HCT116 (cell line): Measurements from ENCODE around the gene F2RL2. TPM values are rescaled to one million over a fixed set of nuclear protein-coding genes. Genes with fewer than 3 reads are reported as not detected.

Source experiments
- ATAC-seq: fragments of 200-7000 bp; cut with Tn5 transposase; 2 replicates; pipeline ENCODE4 v1.9.1; 2020; ENCODE audit warnings: mild to moderate bottlenecking, moderate library complexity
- BruUV-seq: library from RNA; stranded (reverse); fragments of 400-500 nt; replicated peaks from 2 replicates; lab custom pipeline; 2021; lab: Mats Ljungman, UMichigan
- CTCF ChIA-PET: fragments of 300-600 bp; sonication (Branson Sonifier 250); formaldehyde crosslinking; loops from one replicate; lab custom pipeline; 2021; ENCODE audit warnings: antibody characterized with exemption; lab: Charles Lee
- POLR2A ChIA-PET: fragments of 300-600, 350-600 bp; sonication (Branson Sonifier 250); formaldehyde crosslinking; loops from one replicate; lab custom pipeline; 2021; ENCODE audit warnings: antibody characterized with exemption; lab: Charles Lee
- RAD21 ChIA-PET, 2 experiments: fragments of 300-600 bp; sonication (Branson Sonifier 250); formaldehyde crosslinking; loops; one replicate each; lab custom pipeline; 2023; ENCODE audit warnings: low total read pairs in 2 of 2; ENCODE audit not compliant: uncharacterized antibody in 2 of 2, unreplicated experiment in 2 of 2, low non-redundant PET in 1 of 2; lab: Charles Lee
- DNase-seq: peaks from one replicate; pipeline ENCODE4 v3.0.0-alpha.2; 2010; ENCODE audit warnings: low read depth, low spot score
- H2AFZ ChIP-seq: fragments of 200-600 bp; shearing (Covaris generic), sonication (generic); 2 replicates; pipeline ENCODE4 v1.6.1; 2017; ENCODE audit warnings: low read depth, mixed run types, mixed read lengths, antibody characterized with exemption, low read length; ENCODE audit not compliant: poor library complexity, severe bottlenecking
- H3K27ac ChIP-seq: 2 replicates; pipeline ENCODE4 v1.5.1; 2012; ENCODE audit warnings: low read depth, low read length
- H3K27me3 ChIP-seq: fragments of 200-600 bp; sonication (generic); 2 replicates; pipeline ENCODE4 v1.6.1; 2016; ENCODE audit warnings: mixed run types, low read length, mixed read lengths; ENCODE audit not compliant: insufficient read depth
- H3K36me3 ChIP-seq, 2 experiments: fragments of 200-500 bp in 1 of 2; fragments of 200-600 bp in 1 of 2; sonication (Bioruptor generic) in 1 of 2; sonication (generic) in 1 of 2; 2 replicates each; pipeline versions ENCODE4 v1.5.1 to v1.6.1; 2014 to 2016; ENCODE audit warnings: low read length in 2 of 2, inconsistent platforms in 1 of 2, mixed read lengths in 1 of 2, mixed run types in 1 of 2; ENCODE audit not compliant: insufficient read depth in 2 of 2, control insufficient read depth in 1 of 2
- H3K4me1 ChIP-seq, 2 experiments: fragments of 200-600 bp in 1 of 2; sonication (generic) in 1 of 2; 2 replicates each; pipeline versions ENCODE4 v1.5.1 to v1.6.1; 2012 to 2017; ENCODE audit warnings: low read length in 2 of 2, inconsistent platforms in 1 of 2, mild to moderate bottlenecking in 1 of 2, mixed read lengths in 1 of 2, mixed run types in 1 of 2, moderate library complexity in 1 of 2; ENCODE audit not compliant: insufficient read depth in 2 of 2, control insufficient read depth in 1 of 2
- H3K4me2 ChIP-seq: fragments of 200-600 bp; sonication (generic); 2 replicates; pipeline ENCODE4 v1.6.1; 2017; ENCODE audit warnings: mixed run types, low read length, mixed read lengths
- H3K4me3 ChIP-seq, 2 experiments: fragments of 200-600 bp in 1 of 2; sonication (generic) in 1 of 2; replicated peaks in 1 of 2; 2 replicates each; pipeline ENCODE4 v1.5.1; 2011 to 2016; ENCODE audit warnings: low read length in 2 of 2, control low read depth in 1 of 2, low read depth in 1 of 2, mild to moderate bottlenecking in 1 of 2, mixed read lengths in 1 of 2, mixed run types in 1 of 2
- H3K79me2 ChIP-seq: fragments of 200-600 bp; sonication (generic); 2 replicates; pipeline ENCODE4 v1.6.1; 2017; ENCODE audit warnings: mild to moderate bottlenecking, mixed run types, low read length, moderate library complexity, mixed read lengths; ENCODE audit not compliant: insufficient read depth
- H3K9ac ChIP-seq: fragments of 200-600 bp; sonication (generic); 2 replicates; pipeline ENCODE4 v1.6.1; 2016; ENCODE audit warnings: low read length, mixed read lengths
- H3K9me2 ChIP-seq: fragments of 200-600 bp; sonication (generic), shearing (Covaris generic); 2 replicates; pipeline ENCODE4 v1.6.1; 2017; ENCODE audit warnings: mixed run types, mild to moderate bottlenecking, moderate library complexity; ENCODE audit not compliant: insufficient read depth
- H3K9me3 ChIP-seq, 2 experiments: fragments of 200-500 bp in 1 of 2; fragments of 200-600 bp in 1 of 2; sonication (Bioruptor generic) in 1 of 2; sonication (generic) in 1 of 2; 2 replicates each; pipeline ENCODE4 v1.6.1; 2014 to 2017; ENCODE audit warnings: low read length in 2 of 2, mixed read lengths in 2 of 2, inconsistent platforms in 1 of 2, low read depth in 1 of 2, mild to moderate bottlenecking in 1 of 2, mixed run types in 1 of 2, moderate library complexity in 1 of 2; ENCODE audit not compliant: control insufficient read depth in 1 of 2, insufficient read depth in 1 of 2
- H4K20me1 ChIP-seq: fragments of 200-600 bp; sonication (generic), shearing (Covaris generic); 2 replicates; pipeline ENCODE4 v1.6.1; 2017; ENCODE audit warnings: mixed run types, mild to moderate bottlenecking, moderate library complexity; ENCODE audit not compliant: insufficient read depth
- CEBPB ChIP-seq: IDR thresholded peaks from 2 replicates; pipeline ENCODE4 v1.6.1; 2012; ENCODE audit warnings: low read depth
- EGR1 ChIP-seq: IDR thresholded peaks from 2 replicates; pipeline ENCODE4 v1.6.1; 2012; ENCODE audit warnings: low read depth
- EZH2 ChIP-seq: fragments of 200-600 bp; sonication (generic); IDR thresholded peaks from 2 replicates; pipeline ENCODE4 v1.6.1; 2017; ENCODE audit warnings: antibody characterized with exemption, mixed run types
- EZH2phosphoT487 ChIP-seq: fragments of 200-600 bp; IDR thresholded peaks from 2 replicates; pipeline ENCODE4 v1.6.1; 2018; ENCODE audit warnings: antibody characterized with exemption, borderline replicate concordance
- FOSL1 ChIP-seq: IDR thresholded peaks from 2 replicates; pipeline ENCODE4 v1.6.1; 2012; ENCODE audit warnings: low read depth
- JUND ChIP-seq: IDR thresholded peaks from 2 replicates; pipeline ENCODE4 v1.6.1; 2012
- POLR2AphosphoS5 ChIP-seq: IDR thresholded peaks from 2 replicates; pipeline ENCODE4 v1.6.1; 2011; ENCODE audit warnings: mild to moderate bottlenecking, low read depth, low read length, moderate library complexity
- SRF ChIP-seq: IDR thresholded peaks from 2 replicates; pipeline ENCODE4 v1.6.1; 2012; ENCODE audit warnings: low read depth
- TCF7L2 ChIP-seq: IDR thresholded peaks from 2 replicates; pipeline ENCODE4 v1.7.0; 2011; ENCODE audit warnings: borderline replicate concordance, inconsistent platforms; ENCODE audit not compliant: insufficient read depth, insufficient read length; ENCODE audit errors: extremely low read depth
- YY1 ChIP-seq: IDR thresholded peaks from 2 replicates; pipeline ENCODE4 v1.6.1; 2011; ENCODE audit warnings: low read length, low read depth, moderate library complexity, mild to moderate bottlenecking; ENCODE audit not compliant: insufficient replicate concordance; ENCODE audit errors: extremely low read depth
- ZFX ChIP-seq: fragments of 450-650 bp; IDR thresholded peaks from 2 replicates; pipeline ENCODE4 v1.6.1; 2017
- intact Hi-C: fragments of 100-400 bp; cut with micrococcal nuclease; formaldehyde crosslinking; loops from 2 replicates; pipeline ENCODE4 v1.10.0; 2022
- total RNA-seq: library from RNA; stranded (reverse); gene quantifications from one replicate; pipeline ENCODE4 v1.2.1, GENCODE V29; 2021; ENCODE audit not compliant: unreplicated experiment
- TF ChIP-seq, protein P1 (sequence below): IDR thresholded peaks from 2 replicates; pipeline ENCODE4 v1.6.1; 2012; ENCODE audit warnings: low read depth
- TF ChIP-seq, protein P2 (sequence below): IDR thresholded peaks from 2 replicates; pipeline ENCODE4 v1.6.1; 2011; ENCODE audit warnings: mild to moderate bottlenecking, low read length, moderate library complexity; ENCODE audit not compliant: insufficient replicate concordance; ENCODE audit errors: extremely low read depth

Gene F2RL2
- total RNA-seq, 1 experiment from 2014 or later = 0.07 TPM

DNA sequence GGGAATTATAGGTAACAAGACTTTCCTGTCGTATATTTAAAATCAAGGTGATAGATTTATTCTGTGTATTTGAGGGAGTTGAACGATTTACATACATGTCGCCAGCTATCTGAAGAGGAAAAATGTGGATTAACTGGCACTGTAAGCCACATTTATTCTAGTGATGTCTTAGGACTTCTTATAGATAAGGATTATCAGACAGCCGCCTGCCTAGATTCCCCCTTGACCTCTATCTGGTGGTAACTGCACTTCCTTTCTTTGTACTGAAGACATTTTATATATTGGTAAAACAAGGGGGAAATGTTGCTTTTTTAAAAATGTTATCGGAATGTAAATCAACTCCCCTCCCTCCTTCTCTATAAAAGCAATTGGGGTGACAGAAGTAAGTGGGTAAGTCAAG, 39.3 kb upstream of the F2RL2 start:
- DNase-seq (no peak), ATAC-seq (no peak)
- Histone ChIP-seq H3K79me2 (no peaks in the 10 kb centered on the region), H3K27me3 (no peaks in the 10 kb centered on the region), H3K4me3 (no peak overlapping the region), H4K20me1 (no peaks in the 10 kb centered on the region), H3K27ac (no peak overlapping the region), H3K36me3 (no peaks in the 10 kb centered on the region), H2AFZ (no peak overlapping the region), H3K4me2 (no peak overlapping the region), H3K9me2 (no peaks in the 10 kb centered on the region), H3K9me3 (no peaks in the 10 kb centered on the region), H3K4me1 (no peaks in the 10 kb centered on the region), H3K9ac (no peak overlapping the region)
- POLR2A ChIA-PET = no interaction called here
- no TSS peak for BruUV-seq
- TF ChIP-seq YY1 (no peak), TCF7L2 (no peak), EGR1 (no peak), SRF (no peak), CEBPB (no peak)
- TF ChIP-seq, protein P1, sequence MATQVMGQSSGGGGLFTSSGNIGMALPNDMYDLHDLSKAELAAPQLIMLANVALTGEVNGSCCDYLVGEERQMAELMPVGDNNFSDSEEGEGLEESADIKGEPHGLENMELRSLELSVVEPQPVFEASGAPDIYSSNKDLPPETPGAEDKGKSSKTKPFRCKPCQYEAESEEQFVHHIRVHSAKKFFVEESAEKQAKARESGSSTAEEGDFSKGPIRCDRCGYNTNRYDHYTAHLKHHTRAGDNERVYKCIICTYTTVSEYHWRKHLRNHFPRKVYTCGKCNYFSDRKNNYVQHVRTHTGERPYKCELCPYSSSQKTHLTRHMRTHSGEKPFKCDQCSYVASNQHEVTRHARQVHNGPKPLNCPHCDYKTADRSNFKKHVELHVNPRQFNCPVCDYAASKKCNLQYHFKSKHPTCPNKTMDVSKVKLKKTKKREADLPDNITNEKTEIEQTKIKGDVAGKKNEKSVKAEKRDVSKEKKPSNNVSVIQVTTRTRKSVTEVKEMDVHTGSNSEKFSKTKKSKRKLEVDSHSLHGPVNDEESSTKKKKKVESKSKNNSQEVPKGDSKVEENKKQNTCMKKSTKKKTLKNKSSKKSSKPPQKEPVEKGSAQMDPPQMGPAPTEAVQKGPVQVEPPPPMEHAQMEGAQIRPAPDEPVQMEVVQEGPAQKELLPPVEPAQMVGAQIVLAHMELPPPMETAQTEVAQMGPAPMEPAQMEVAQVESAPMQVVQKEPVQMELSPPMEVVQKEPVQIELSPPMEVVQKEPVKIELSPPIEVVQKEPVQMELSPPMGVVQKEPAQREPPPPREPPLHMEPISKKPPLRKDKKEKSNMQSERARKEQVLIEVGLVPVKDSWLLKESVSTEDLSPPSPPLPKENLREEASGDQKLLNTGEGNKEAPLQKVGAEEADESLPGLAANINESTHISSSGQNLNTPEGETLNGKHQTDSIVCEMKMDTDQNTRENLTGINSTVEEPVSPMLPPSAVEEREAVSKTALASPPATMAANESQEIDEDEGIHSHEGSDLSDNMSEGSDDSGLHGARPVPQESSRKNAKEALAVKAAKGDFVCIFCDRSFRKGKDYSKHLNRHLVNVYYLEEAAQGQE = no peak
- intact Hi-C loops = no loop called here
- CTCF ChIA-PET = no interaction called here
- RAD21 ChIA-PET = no interaction called here

DNA sequence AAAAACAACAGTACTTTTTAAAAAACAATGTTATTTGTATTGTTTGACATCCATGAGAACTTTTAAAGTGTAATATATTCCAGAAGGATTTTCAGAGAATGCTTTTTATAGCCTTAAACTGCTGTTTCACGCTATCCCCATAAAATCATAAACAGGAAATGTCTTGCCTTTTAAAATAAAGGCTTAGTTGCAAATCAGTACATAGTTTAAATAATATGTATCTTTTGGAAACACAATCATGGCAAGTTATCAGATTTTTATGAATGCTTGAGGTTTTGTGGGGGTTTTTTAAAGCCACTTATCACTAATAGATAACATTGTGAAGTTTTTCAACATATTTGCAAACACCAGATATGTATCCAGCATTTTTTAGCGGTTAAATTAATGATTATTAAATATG, 37.2 kb upstream of the F2RL2 start:
- no peaks in the 10 kb centered on the region for H3K79me2 ChIP-seq
- BruUV-seq = no TSS peak
- H4K20me1 ChIP-seq = no peaks in the 10 kb centered on the region
- H3K27me3 ChIP-seq = no peaks in the 10 kb centered on the region
- ATAC-seq (no peak), DNase-seq (no peak)
- H3K36me3 ChIP-seq = no peaks in the 10 kb centered on the region
- H3K9me3 ChIP-seq = no peaks in the 10 kb centered on the region
- H3K9me2 ChIP-seq = no peaks in the 10 kb centered on the region
- no peak overlapping the region for H2AFZ ChIP-seq
- H3K4me3 ChIP-seq = no peak overlapping the region
- TF ChIP-seq EZH2phosphoT487 = no peak
- no peak for TF ChIP-seq EGR1
- no peak for TF ChIP-seq POLR2AphosphoS5
- no peak for TF ChIP-seq EZH2
- TF ChIP-seq, protein P2, sequence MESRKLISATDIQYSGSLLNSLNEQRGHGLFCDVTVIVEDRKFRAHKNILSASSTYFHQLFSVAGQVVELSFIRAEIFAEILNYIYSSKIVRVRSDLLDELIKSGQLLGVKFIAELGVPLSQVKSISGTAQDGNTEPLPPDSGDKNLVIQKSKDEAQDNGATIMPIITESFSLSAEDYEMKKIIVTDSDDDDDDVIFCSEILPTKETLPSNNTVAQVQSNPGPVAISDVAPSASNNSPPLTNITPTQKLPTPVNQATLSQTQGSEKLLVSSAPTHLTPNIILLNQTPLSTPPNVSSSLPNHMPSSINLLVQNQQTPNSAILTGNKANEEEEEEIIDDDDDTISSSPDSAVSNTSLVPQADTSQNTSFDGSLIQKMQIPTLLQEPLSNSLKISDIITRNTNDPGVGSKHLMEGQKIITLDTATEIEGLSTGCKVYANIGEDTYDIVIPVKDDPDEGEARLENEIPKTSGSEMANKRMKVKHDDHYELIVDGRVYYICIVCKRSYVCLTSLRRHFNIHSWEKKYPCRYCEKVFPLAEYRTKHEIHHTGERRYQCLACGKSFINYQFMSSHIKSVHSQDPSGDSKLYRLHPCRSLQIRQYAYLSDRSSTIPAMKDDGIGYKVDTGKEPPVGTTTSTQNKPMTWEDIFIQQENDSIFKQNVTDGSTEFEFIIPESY = no peak
- no peak for TF ChIP-seq JUND
- TF ChIP-seq YY1 = no peak
- TF ChIP-seq FOSL1 = no peak
- no peak for TF ChIP-seq ZFX
- POLR2A ChIA-PET = no interaction called here
- intact Hi-C loops = no loop called here
- no peak overlapping the region for H3K27ac ChIP-seq
- H3K4me1 ChIP-seq = no peaks in the 10 kb centered on the region
- no peak overlapping the region for H3K4me2 ChIP-seq
- H3K9ac ChIP-seq = no peak overlapping the region
- CTCF ChIA-PET = no interaction called here
- RAD21 ChIA-PET = no interaction called here
